IMR-90 (cell line): ENCODE data around the gene CDYL2. TPM values are rescaled to one million over a fixed set of nuclear protein-coding genes. Genes with fewer than 3 reads are reported as not detected.

Experiments
- ATAC-seq: fragments of 200-7000 bp; cut with Tn5 transposase; 2 replicates; pipeline ENCODE4 v1.9.1; 2020; ENCODE audit warnings: low read depth, mild to moderate bottlenecking, moderate library complexity
- BruUV-seq: library from RNA; stranded (reverse); fragments of 400-500 nt; replicated peaks from 2 replicates; lab custom pipeline; 2021; lab: Mats Ljungman, UMichigan
- CTCF ChIA-PET: fragments of 300-600 bp; formaldehyde crosslinking; extraction: SDS; loops from one replicate; lab custom pipeline; 2021; ENCODE audit warnings: antibody characterized with exemption; lab: Yijun Ruan, JAX
- POLR2A ChIA-PET: fragments of 300-600 bp; sonication (Branson Sonifier 250); formaldehyde crosslinking; loops from one replicate; lab custom pipeline; 2022; ENCODE audit warnings: antibody characterized with exemption; ENCODE audit not compliant: unreplicated experiment; lab: Charles Lee
- DNase-seq: peaks from one replicate; pipeline ENCODE4 v3.0.0; 2013
- H2AFZ ChIP-seq: replicated peaks from 2 replicates; pipeline ENCODE3; 2013; ENCODE audit warnings: low read length, mild to moderate bottlenecking; ENCODE audit not compliant: poor library complexity
- H2AK5ac ChIP-seq: 2 replicates; pipeline ENCODE4 v1.6.1; 2013; ENCODE audit warnings: low read depth, low read length, inconsistent platforms
- H2AK9ac ChIP-seq: replicated peaks from 2 replicates; pipeline ENCODE3; 2013; ENCODE audit warnings: mild to moderate bottlenecking, low read depth, low read length, moderate library complexity; ENCODE audit not compliant: poor library complexity
- H2BK120ac ChIP-seq: 2 replicates; pipeline ENCODE4 v1.6.1; 2013; ENCODE audit warnings: low read depth, low read length, inconsistent platforms
- H2BK15ac ChIP-seq: 3 replicates; pipeline ENCODE4 v1.6.1; 2013; ENCODE audit warnings: low read depth, low read length, inconsistent platforms
- H2BK20ac ChIP-seq: 2 replicates; pipeline ENCODE4 v1.6.1; 2013; ENCODE audit warnings: low read depth, mild to moderate bottlenecking, inconsistent platforms, low read length, moderate library complexity
- H2BK5ac ChIP-seq: 2 replicates; pipeline ENCODE4 v1.6.1; 2013; ENCODE audit warnings: mild to moderate bottlenecking, low read depth, low read length, inconsistent platforms; ENCODE audit not compliant: poor library complexity, severe bottlenecking
- H3K14ac ChIP-seq: replicated peaks from 2 replicates; pipeline ENCODE4 v1.6.1; 2013; ENCODE audit warnings: low read depth, low read length, inconsistent platforms
- H3K18ac ChIP-seq: 2 replicates; pipeline ENCODE4 v1.6.1; 2013; ENCODE audit warnings: low read depth, low read length, control low read depth
- H3K23ac ChIP-seq: 2 replicates; pipeline ENCODE4 v1.6.1; 2013; ENCODE audit warnings: low read depth, low read length, inconsistent platforms
- H3K27ac ChIP-seq: 2 replicates; pipeline ENCODE4 v1.5.1; 2013; ENCODE audit warnings: mild to moderate bottlenecking, control low read depth, low read length; ENCODE audit not compliant: insufficient read depth
- H3K27me3 ChIP-seq: 2 replicates; pipeline ENCODE4 v1.6.1; 2013; ENCODE audit warnings: low read length; ENCODE audit not compliant: control insufficient read depth, insufficient read depth
- H3K36me3 ChIP-seq: 2 replicates; pipeline ENCODE4 v1.6.1; 2013; ENCODE audit warnings: low read length, mixed read lengths; ENCODE audit not compliant: control insufficient read depth, insufficient read depth
- H3K4ac ChIP-seq: 2 replicates; pipeline ENCODE4 v1.6.1; 2013; ENCODE audit warnings: low read depth, low read length, inconsistent platforms
- H3K4me1 ChIP-seq: 2 replicates; pipeline ENCODE4 v1.6.1; 2013; ENCODE audit warnings: low read length, mixed read lengths; ENCODE audit not compliant: control insufficient read depth, insufficient read depth
- H3K4me2 ChIP-seq: 2 replicates; pipeline ENCODE4 v1.6.1; 2013; ENCODE audit warnings: low read depth, mild to moderate bottlenecking, control low read depth, low read length, moderate library complexity
- H3K4me3 ChIP-seq: 2 replicates; pipeline ENCODE4 v1.5.1; 2013; ENCODE audit warnings: low read depth, mild to moderate bottlenecking, control low read depth, low read length, moderate library complexity; ENCODE audit not compliant: insufficient read depth
- H3K56ac ChIP-seq: 2 replicates; pipeline ENCODE4 v1.6.1; 2013; ENCODE audit warnings: low read length, inconsistent platforms; ENCODE audit not compliant: insufficient read depth; ENCODE audit errors: extremely low read depth
- H3K79me1 ChIP-seq, 2 experiments: 2 replicates each; pipeline ENCODE4 v1.6.1; 2013; ENCODE audit warnings: low read length in 2 of 2, inconsistent platforms in 1 of 2, low read depth in 1 of 2
- H3K9ac ChIP-seq: 2 replicates; pipeline ENCODE4 v1.6.1; 2013; ENCODE audit warnings: low read depth, low read length, control low read depth
- H3K9me1 ChIP-seq: 2 replicates; pipeline ENCODE4 v1.6.1; 2013; ENCODE audit warnings: low read length, inconsistent platforms; ENCODE audit not compliant: insufficient read depth
- H3K9me3 ChIP-seq: 2 replicates; pipeline ENCODE4 v1.6.1; 2013; ENCODE audit warnings: low read length; ENCODE audit not compliant: control insufficient read depth, insufficient read depth
- H4K20me1 ChIP-seq: 2 replicates; pipeline ENCODE4 v1.6.1; 2013; ENCODE audit warnings: low read length, inconsistent platforms; ENCODE audit not compliant: insufficient read depth
- H4K5ac ChIP-seq: 2 replicates; pipeline ENCODE4 v1.6.1; 2013; ENCODE audit warnings: mild to moderate bottlenecking, low read depth, low read length, control low read depth
- H4K8ac ChIP-seq, 2 experiments: 2 replicates each; pipeline ENCODE4 v1.6.1; 2013; ENCODE audit warnings: low read depth in 2 of 2, low read length in 2 of 2, control low read depth in 1 of 2, inconsistent platforms in 1 of 2
- H4K91ac ChIP-seq: 2 replicates; pipeline ENCODE4 v1.6.1; 2013; ENCODE audit warnings: low read depth, low read length, inconsistent platforms; ENCODE audit not compliant: insufficient read depth
- BHLHE40 ChIP-seq: fragments of 150-350 bp; IDR thresholded peaks from 2 replicates; pipeline ENCODE4 v1.6.1; 2016; ENCODE audit warnings: mild to moderate bottlenecking, low read depth, low read length
- CEBPB ChIP-seq: IDR thresholded peaks from 2 replicates; pipeline ENCODE4 v1.6.1; 2012; ENCODE audit warnings: low read depth, low read length, improper control_type of control experiment
- CHD1 ChIP-seq: IDR thresholded peaks from 2 replicates; pipeline ENCODE4 v1.6.1; 2012; ENCODE audit warnings: low read depth, low read length, improper control_type of control experiment
- CTCF ChIP-seq: conservative IDR thresholded peaks from 2 replicates; pipeline ENCODE4 v1.5.1; 2012; ENCODE audit warnings: mild to moderate bottlenecking, low read depth, low read length, improper control_type of control experiment
- MAFK ChIP-seq: IDR thresholded peaks from 2 replicates; pipeline ENCODE4 v1.6.1; 2012; ENCODE audit warnings: low read depth, low read length, improper control_type of control experiment
- MAZ ChIP-seq: IDR thresholded peaks from 2 replicates; pipeline ENCODE4 v1.6.1; 2012; ENCODE audit warnings: low read depth, mild to moderate bottlenecking, low read length, improper control_type of control experiment, moderate library complexity, borderline replicate concordance
- MXI1 ChIP-seq: IDR thresholded peaks from 2 replicates; pipeline ENCODE4 v1.6.1; 2012; ENCODE audit warnings: low read depth, mild to moderate bottlenecking, low read length, moderate library complexity, borderline replicate concordance
- NFE2L2 ChIP-seq: fragments of 150-350 bp; IDR thresholded peaks from 2 replicates; pipeline ENCODE4 v1.6.1; 2016; ENCODE audit warnings: low read depth, mild to moderate bottlenecking, low read length
- POLR2A ChIP-seq: IDR thresholded peaks from 2 replicates; pipeline ENCODE4 v1.6.1; 2012; ENCODE audit warnings: mild to moderate bottlenecking, low read depth, low read length
- RAD21 ChIP-seq: IDR thresholded peaks from 2 replicates; pipeline ENCODE4 v1.6.1; 2012; ENCODE audit warnings: low read length, improper control_type of control experiment
- RCOR1 ChIP-seq: IDR thresholded peaks from 2 replicates; pipeline ENCODE4 v1.6.1; 2012; ENCODE audit warnings: mild to moderate bottlenecking, low read length, improper control_type of control experiment; ENCODE audit not compliant: insufficient replicate concordance
- RFX5 ChIP-seq: IDR thresholded peaks from 2 replicates; pipeline ENCODE4 v1.8.0; 2012; ENCODE audit warnings: low read depth, mild to moderate bottlenecking, low read length, moderate library complexity
- SMC3 ChIP-seq: fragments of 150-350 bp; IDR thresholded peaks from 2 replicates; pipeline ENCODE4 v1.6.1; 2016; ENCODE audit warnings: low read depth, mild to moderate bottlenecking, antibody characterized with exemption, low read length, moderate library complexity
- USF2 ChIP-seq: fragments of 150-350 bp; IDR thresholded peaks from 2 replicates; pipeline ENCODE4 v1.6.1; 2017; ENCODE audit warnings: mild to moderate bottlenecking, antibody characterized with exemption, low read length, low read depth
- WGBS, 2 experiments: methylation state at CpG; one replicate each; pipeline versions ENCODE4 v1.1.5 to v1.1.7; 2013; ENCODE audit warnings: missing lambda C conversion rate in 2 of 2; ENCODE audit not compliant: insufficient read length in 1 of 2; ENCODE audit errors: extremely low coverage in 2 of 2; 5-methylcytosine and 5-hydroxymethylcytosine counted together
- dilution Hi-C: fragments of 300-500 bp; cut with HindIII; formaldehyde crosslinking; loops from one replicate; pipeline ENCODE4 v1.14.3; 2018; ENCODE audit warnings: low sequenced_read_pairs; ENCODE audit not compliant: unreplicated experiment
- in situ Hi-C: fragments of 300-500 bp; cut with MboI; formaldehyde crosslinking; loops from 3 replicates; pipeline ENCODE4 v1.14.3; 2019; ENCODE audit warnings: low sequenced_read_pairs, inconsistent platforms, mixed read lengths
- intact Hi-C: fragments of 100-400 bp; cut with micrococcal nuclease; formaldehyde crosslinking; loops from 2 replicates; pipeline ENCODE4 v1.10.0; 2022
- polyA plus RNA-seq, 3 experiments: library from polyadenylated mRNA; depleted of rRNA; stranded (reverse); fragments of >200 nt; gene quantifications; 2 replicates each; pipeline ENCODE4 v1.2.3, GENCODE V29; 2012; ENCODE audit warnings: low replicate concordance in 1 of 3
- total RNA-seq: library from RNA; depleted of rRNA; stranded (reverse); fragments of >200 nt; gene quantifications from 2 replicates; pipeline ENCODE4 v1.2.3, GENCODE V29; 2012

CDYL2 gene
- total and polyA plus RNA-seq, 2 of the 4 experiments (the other 2 are of a cell fraction) = 1.2 to 3.9 TPM

DNA sequence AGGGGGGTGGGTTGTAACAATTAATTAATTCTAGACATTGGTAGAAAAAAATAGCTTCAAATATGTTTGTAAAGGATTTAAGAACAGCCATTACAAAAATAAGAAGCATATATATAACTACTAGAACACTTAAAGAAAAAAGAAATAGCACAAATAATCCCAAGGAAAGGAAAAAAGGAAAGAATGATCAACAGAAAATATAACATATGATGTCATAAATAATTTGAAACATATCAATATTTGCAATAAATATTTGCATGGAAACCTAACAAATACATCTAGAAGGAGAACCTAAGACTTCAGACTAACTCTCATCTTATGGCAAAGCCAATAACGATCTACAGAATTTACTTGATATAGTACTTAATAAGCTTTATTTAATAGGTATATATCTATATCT lies 28.9 kb downstream of the CDYL2 start:
- TF ChIP-seq POLR2A (no peak), USF2 (no peak), CHD1 (no peak), CEBPB (no peak), RAD21 (no peak), RCOR1 (no peak), MXI1 (no peak), SMC3 (no peak), NFE2L2 (no peak), CTCF (no peak), RFX5 (no peak), MAZ (no peak), BHLHE40 (no peak), MAFK (no peak)
- intact Hi-C loops (no loop called here), in situ Hi-C loops (no loop called here), dilution Hi-C loops (no loop called here)
- H2AK5ac ChIP-seq = no peak overlapping the region
- no peak overlapping the region for H4K5ac ChIP-seq
- H3K23ac ChIP-seq = no peak overlapping the region
- H3K4ac ChIP-seq = no peak overlapping the region
- no peak overlapping the region for H3K14ac ChIP-seq
- H3K56ac ChIP-seq = no peak overlapping the region
- H3K9me1 ChIP-seq = no peaks in the 10 kb centered on the region
- no peaks in the 10 kb centered on the region for H4K20me1 ChIP-seq
- H2BK5ac ChIP-seq = no peak overlapping the region
- no peak overlapping the region for H4K8ac ChIP-seq
- CTCF ChIA-PET = no interaction called here
- H3K9me3 ChIP-seq = no peaks in the 10 kb centered on the region
- no peak overlapping the region for H3K18ac ChIP-seq
- H3K27ac ChIP-seq = no peak overlapping the region
- no CpG with 5 or more reads among the region's 1 CpG for WGBS, 2 experiments
- ATAC-seq (no peak), DNase-seq (no peak)
- no peak overlapping the region for H4K91ac ChIP-seq
- H3K4me3 ChIP-seq = no peak overlapping the region
- no peak overlapping the region for H2AFZ ChIP-seq
- H2BK20ac ChIP-seq = no peak overlapping the region
- POLR2A ChIA-PET = no interaction called here
- H3K79me1 ChIP-seq = no peaks in the 10 kb centered on the region
- no peak overlapping the region for H3K9ac ChIP-seq
- no peak overlapping the region for H2BK120ac ChIP-seq
- H2BK15ac ChIP-seq = no peak overlapping the region
- H2AK9ac ChIP-seq = no peak overlapping the region
- no peak overlapping the region for H3K4me2 ChIP-seq
- H3K4me1 ChIP-seq = no peaks in the 10 kb centered on the region
- no TSS peak for BruUV-seq
- no peaks in the 10 kb centered on the region for H3K36me3 ChIP-seq
- H3K27me3 ChIP-seq = no peaks in the 10 kb centered on the region
